Measurements from ENCODE around the gene TRPV4. TPM values are rescaled to one million over a fixed set of nuclear protein-coding genes. Genes with fewer than 3 reads are reported as not detected.

TRPV4 gene
- total RNA-seq, 1 donor, result 0.43 TPM

GRCh38 chr12:109798691-109799090, 34.5 kb downstream of the TRPV4 start:
- DNase-seq (ENCODE audit: low read depth), result no peak
- H3K4me3 ChIP-seq (ENCODE audit: low read depth, low read length), result no peak overlapping the region
- TF ChIP-seq CTCF (IDR thresholded peaks at IDR 0.05; ENCODE audit: insufficient read depth, low read depth, low read length), result no peak

- no peak overlapping the region for H3K4me3 ChIP-seq (ENCODE audit: low read depth, low read length)
- DNase-seq (ENCODE audit: low read depth), result no peak
- peak; percentile 0 for TF ChIP-seq CTCF (IDR thresholded peaks at IDR 0.05; ENCODE audit: insufficient read depth, low read depth, low read length)
Measured at GRCh38 chr12:109797905-109798669, 35.1 kb downstream of the TRPV4 start.

DNA sequence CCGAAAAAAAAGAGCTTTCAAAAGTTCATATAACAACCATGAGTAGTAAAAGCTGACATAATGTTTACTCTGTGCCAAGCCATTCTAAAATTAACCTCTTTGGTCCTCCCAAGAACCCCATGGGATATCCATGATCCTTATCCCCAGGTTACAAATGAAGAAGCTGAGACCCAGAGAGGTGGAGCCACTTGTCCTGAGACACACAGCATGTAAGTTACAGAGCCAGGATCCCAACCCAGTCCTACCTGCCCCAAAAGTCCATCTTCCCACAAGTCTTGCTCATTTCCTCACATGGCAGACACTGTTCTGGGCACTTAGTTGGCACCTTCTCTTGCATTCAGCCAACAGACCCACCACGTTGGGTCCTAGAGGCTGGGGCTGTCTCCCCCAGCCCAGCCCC, 37.1 kb downstream of the TRPV4 start:
- H3K4me3 ChIP-seq (ENCODE audit: low read depth, low read length), result no peak overlapping the region
- no peak for TF ChIP-seq CTCF (IDR thresholded peaks at IDR 0.05; ENCODE audit: insufficient read depth, low read depth, low read length)
- no peak for DNase-seq (ENCODE audit: low read depth)

DNA sequence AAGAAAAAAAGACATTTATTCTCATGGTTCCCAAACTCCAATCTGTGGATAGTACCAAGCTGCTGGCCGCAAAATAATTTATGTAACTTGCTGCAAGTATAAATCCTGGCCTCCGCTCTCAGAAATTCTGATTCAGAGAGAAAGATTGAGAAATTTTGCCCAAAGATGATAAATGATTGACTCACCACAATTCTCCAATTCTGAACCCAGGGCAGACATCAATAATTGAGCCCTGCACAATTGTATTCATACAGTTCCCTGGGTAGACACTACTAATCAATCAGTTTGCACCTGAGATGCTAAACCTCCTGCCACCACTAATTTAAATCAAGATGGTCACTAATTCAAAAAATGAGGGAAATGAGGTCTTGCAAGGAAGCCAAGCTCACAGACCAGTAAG, 38.2 kb downstream of the TRPV4 start:
- no peak overlapping the region for H3K4me3 ChIP-seq (ENCODE audit: low read depth, low read length)
- no peak for DNase-seq (ENCODE audit: low read depth)
- no peak for TF ChIP-seq CTCF (IDR thresholded peaks at IDR 0.05; ENCODE audit: insufficient read depth, low read depth, low read length)

GRCh38 chr12:109793826-109794501, 39.2 kb downstream of the TRPV4 start:
- no peak overlapping the region for H3K4me3 ChIP-seq (ENCODE audit: low read depth, low read length)
- DNase-seq (ENCODE audit: low read depth), result no peak
- no peak for TF ChIP-seq CTCF (IDR thresholded peaks at IDR 0.05; ENCODE audit: insufficient read depth, low read depth, low read length)

- H3K4me3 ChIP-seq (ENCODE audit: low read depth, low read length), result no peak overlapping the region
- TF ChIP-seq CTCF (IDR thresholded peaks at IDR 0.05; ENCODE audit: insufficient read depth, low read depth, low read length), result no peak
- no peak for DNase-seq (ENCODE audit: low read depth)
Measured at GRCh38 chr12:109793411-109793810, 39.8 kb downstream of the TRPV4 start.

Measured in fibroblast of villous mesenchyme (primary cell).